Loucy (cell line): ENCODE measurements around the gene CNTN5.

Source experiments
- H2AFZ ChIP-seq: fragments of 200-600 bp; sonication (generic); 2 replicates; pipeline ENCODE4 v1.6.0; 2016; ENCODE audit warnings: antibody characterized with exemption, mild to moderate bottlenecking, low read length, moderate library complexity
- H3F3A ChIP-seq: fragments of 200-600 bp; 2 replicates; pipeline ENCODE4 v1.6.0; 2016; ENCODE audit warnings: antibody characterized with exemption, low read depth, mild to moderate bottlenecking
- H3K27me3 ChIP-seq: fragments of 200-600 bp; sonication (generic); 2 replicates; pipeline ENCODE4 v1.6.1; 2014; ENCODE audit warnings: low read length, mild to moderate bottlenecking; ENCODE audit not compliant: insufficient read depth, poor library complexity, severe bottlenecking
- H3K36me3 ChIP-seq: fragments of 200-600 bp; sonication (generic); 2 replicates; pipeline ENCODE4 v1.6.1; 2016; ENCODE audit warnings: low read length; ENCODE audit not compliant: insufficient read depth
- H3K4me1 ChIP-seq: fragments of 200-600 bp; sonication (generic); 2 replicates; pipeline ENCODE4 v1.5.1; 2014; ENCODE audit warnings: low read length, mild to moderate bottlenecking; ENCODE audit not compliant: insufficient read depth, poor library complexity, severe bottlenecking
- H3K4me2 ChIP-seq: fragments of 200-600 bp; sonication (generic); 2 replicates; pipeline ENCODE4 v1.6.0; 2014; ENCODE audit warnings: antibody characterized with exemption, low read length, low read depth, mild to moderate bottlenecking; ENCODE audit not compliant: poor library complexity, severe bottlenecking
- H3K4me3 ChIP-seq: fragments of 200-600 bp; sonication (generic); 2 replicates; pipeline ENCODE4 v1.5.1; 2014; ENCODE audit warnings: low read length, mild to moderate bottlenecking, mixed read lengths; ENCODE audit not compliant: poor library complexity, severe bottlenecking
- H3K79me2 ChIP-seq: fragments of 200-600 bp; sonication (generic); 2 replicates; pipeline ENCODE4 v1.6.1; 2014; ENCODE audit warnings: low read length; ENCODE audit not compliant: insufficient read depth
- H3K9ac ChIP-seq: fragments of 200-600 bp; sonication (generic); 2 replicates; pipeline ENCODE4 v1.6.0; 2014; ENCODE audit warnings: mild to moderate bottlenecking, low read depth, low read length, moderate library complexity; ENCODE audit not compliant: poor library complexity, severe bottlenecking
- H3K9me2 ChIP-seq: fragments of 200-600 bp; sonication (generic); replicated peaks from 2 replicates; pipeline ENCODE4 v1.6.1; 2016; ENCODE audit warnings: low read depth, low read length, mixed read lengths
- H3K9me3 ChIP-seq: fragments of 200-600 bp; sonication (generic); 2 replicates; pipeline ENCODE4 v1.6.1; 2014; ENCODE audit warnings: mild to moderate bottlenecking, antibody characterized with exemption, low read length, low read depth; ENCODE audit not compliant: insufficient read depth
- H4K20me1 ChIP-seq: fragments of 200-600 bp; sonication (generic); 2 replicates; pipeline ENCODE4 v1.6.0; 2014; ENCODE audit warnings: antibody characterized with exemption, low read length, mild to moderate bottlenecking; ENCODE audit not compliant: insufficient read depth, poor library complexity, severe bottlenecking
- EZH2phosphoT487 ChIP-seq: fragments of 200-600 bp; IDR thresholded peaks from 2 replicates; pipeline ENCODE4 v1.6.1; 2018; ENCODE audit warnings: antibody characterized with exemption, mild to moderate bottlenecking, moderate library complexity, borderline replicate concordance
- TF ChIP-seq, protein P1 (sequence below): fragments of 200-600 bp; sonication (generic); conservative IDR thresholded peaks from 2 replicates; pipeline ENCODE4 v1.5.1; 2014; ENCODE audit warnings: mild to moderate bottlenecking, antibody characterized with exemption, low read length

Gene CNTN5

DNA sequence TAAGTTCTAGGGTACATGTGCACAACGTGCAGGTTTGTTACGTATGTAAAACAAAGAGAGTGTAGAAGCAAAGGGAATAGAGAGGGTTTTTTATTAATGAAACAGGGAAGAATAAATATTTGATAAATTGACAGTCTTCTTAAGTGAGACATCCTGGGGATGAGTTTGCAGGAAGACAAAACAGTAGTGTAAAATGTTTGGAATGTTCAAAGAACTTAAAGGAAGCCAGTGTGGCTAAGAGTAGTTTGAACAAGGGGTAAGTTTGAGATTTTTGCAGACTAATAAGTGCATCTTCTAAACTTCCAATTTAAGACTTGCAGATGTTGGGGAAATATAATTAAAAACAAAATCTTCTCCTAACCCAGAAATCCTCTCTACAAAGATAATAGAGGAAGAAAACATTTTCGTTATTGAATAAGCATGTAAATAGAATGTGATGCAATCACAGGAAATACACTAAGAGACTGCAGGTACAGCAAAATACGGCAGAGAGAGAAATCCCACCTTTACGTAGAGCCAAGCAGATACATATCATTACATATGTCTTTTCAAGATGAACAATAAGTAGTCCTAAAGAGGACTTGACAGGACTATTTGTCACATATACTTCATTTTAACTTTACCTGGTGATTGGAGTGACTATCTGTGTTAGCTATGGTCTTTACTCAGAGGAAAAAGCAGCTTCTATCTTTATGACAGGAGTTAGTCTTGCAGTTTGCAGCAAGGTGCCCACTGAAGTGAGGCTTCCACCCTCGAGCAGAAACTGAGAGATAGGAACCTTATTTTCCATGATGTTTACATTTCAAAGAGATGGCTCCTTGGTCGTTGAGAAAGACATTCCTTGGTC is 402.1 kb downstream of the CNTN5 start:
- Histone ChIP-seq H3K79me2 (no peaks in the 10 kb centered on the region), H3K9me2 (no peaks in the 10 kb centered on the region), H4K20me1 (no peaks in the 10 kb centered on the region), H3K36me3 (no peaks in the 10 kb centered on the region), H3K27me3 (no peaks in the 10 kb centered on the region), H3K4me1 (no peaks in the 10 kb centered on the region), H3K4me2 (no peak overlapping the region), H3K9me3 (no peaks in the 10 kb centered on the region), H3F3A (no peaks in the 10 kb centered on the region), H3K9ac (no peak overlapping the region), H3K4me3 (no peak overlapping the region), H2AFZ (no peak overlapping the region)
- TF ChIP-seq, protein P1, sequence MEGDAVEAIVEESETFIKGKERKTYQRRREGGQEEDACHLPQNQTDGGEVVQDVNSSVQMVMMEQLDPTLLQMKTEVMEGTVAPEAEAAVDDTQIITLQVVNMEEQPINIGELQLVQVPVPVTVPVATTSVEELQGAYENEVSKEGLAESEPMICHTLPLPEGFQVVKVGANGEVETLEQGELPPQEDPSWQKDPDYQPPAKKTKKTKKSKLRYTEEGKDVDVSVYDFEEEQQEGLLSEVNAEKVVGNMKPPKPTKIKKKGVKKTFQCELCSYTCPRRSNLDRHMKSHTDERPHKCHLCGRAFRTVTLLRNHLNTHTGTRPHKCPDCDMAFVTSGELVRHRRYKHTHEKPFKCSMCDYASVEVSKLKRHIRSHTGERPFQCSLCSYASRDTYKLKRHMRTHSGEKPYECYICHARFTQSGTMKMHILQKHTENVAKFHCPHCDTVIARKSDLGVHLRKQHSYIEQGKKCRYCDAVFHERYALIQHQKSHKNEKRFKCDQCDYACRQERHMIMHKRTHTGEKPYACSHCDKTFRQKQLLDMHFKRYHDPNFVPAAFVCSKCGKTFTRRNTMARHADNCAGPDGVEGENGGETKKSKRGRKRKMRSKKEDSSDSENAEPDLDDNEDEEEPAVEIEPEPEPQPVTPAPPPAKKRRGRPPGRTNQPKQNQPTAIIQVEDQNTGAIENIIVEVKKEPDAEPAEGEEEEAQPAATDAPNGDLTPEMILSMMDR: no peak
- TF ChIP-seq EZH2phosphoT487: no peak

DNA sequence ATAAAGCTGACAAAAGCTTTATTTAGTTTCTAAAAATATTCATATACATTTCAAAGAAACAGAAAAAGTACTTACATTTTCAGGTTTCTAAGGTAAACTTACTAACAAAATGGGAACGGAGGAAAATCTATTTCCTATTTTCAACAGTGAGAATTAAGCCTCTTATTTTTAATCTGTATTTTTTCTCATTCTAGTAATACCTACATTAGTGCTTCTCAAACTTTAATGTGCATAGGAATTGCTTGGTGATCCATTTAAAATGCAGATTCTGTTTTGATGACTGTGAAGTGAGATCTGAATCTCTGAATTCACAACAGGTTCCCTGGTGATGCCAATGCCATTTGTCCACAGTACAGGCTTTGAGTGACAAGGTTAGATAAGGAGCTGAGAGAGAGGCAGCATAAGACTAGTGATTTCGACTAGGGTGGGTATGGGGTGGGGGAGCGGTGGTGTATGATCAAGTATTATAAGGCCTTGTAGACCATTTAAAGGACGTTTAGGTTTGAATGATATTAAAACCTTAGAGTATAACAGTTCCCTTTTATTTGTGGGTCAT is 402.8 kb downstream of the CNTN5 start:
- no peak for TF ChIP-seq EZH2phosphoT487
- TF ChIP-seq, protein P1: no peak
- Histone ChIP-seq H3K4me1 (no peaks in the 10 kb centered on the region), H4K20me1 (no peaks in the 10 kb centered on the region), H3K9me3 (no peaks in the 10 kb centered on the region), H3K27me3 (no peaks in the 10 kb centered on the region), H3K36me3 (no peaks in the 10 kb centered on the region), H3K9me2 (no peaks in the 10 kb centered on the region), H2AFZ (no peak overlapping the region), H3F3A (no peaks in the 10 kb centered on the region), H3K9ac (no peak overlapping the region), H3K4me3 (no peak overlapping the region), H3K4me2 (no peak overlapping the region), H3K79me2 (no peaks in the 10 kb centered on the region)

DNA sequence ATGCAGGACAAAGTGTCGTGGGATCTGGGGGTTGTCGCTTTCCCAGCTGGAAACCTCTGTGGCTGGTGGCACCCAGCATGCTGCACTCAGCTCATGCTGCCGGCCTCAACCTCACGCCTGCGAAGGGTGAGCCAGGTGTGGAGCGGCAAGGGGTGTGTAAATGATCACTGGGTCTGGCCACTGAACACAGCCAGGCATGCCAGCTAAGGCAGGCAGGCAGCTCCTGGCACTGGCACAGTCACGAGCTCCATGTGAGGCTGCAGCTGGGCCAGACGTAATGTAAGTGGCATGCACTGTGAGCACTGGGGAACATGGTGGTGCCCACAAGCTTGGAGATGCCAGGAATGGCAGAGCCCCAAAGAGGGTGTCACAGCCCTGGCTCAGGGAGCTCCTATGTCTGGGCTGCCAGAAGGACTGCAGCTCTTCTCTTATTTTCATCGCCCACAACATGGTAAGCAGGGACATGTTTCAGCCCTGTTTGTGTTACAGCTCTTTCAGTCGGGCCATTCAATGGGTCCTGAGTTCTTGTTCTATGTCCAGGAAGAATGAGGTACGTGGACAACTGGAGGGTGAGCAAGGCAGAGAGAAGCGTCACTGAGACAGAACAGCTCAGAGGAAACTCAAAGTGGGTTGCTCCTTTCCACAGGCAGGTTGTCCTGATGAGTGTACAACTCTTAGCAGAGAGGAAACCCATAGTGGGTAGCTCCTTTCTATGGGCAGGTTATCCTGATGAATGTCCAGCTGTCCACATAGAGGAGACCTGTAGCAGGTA is 403.8 kb downstream of the CNTN5 start:
- no peaks in the 10 kb centered on the region for H3K79me2 ChIP-seq
- no peaks in the 10 kb centered on the region for H4K20me1 ChIP-seq
- no peaks in the 10 kb centered on the region for H3K9me3 ChIP-seq
- no peaks in the 10 kb centered on the region for H3K36me3 ChIP-seq
- H3K4me2 ChIP-seq: no peak overlapping the region
- H3K27me3 ChIP-seq: no peaks in the 10 kb centered on the region
- no peaks in the 10 kb centered on the region for H3F3A ChIP-seq
- H2AFZ ChIP-seq: no peak overlapping the region
- TF ChIP-seq EZH2phosphoT487: no peak
- TF ChIP-seq, protein P1: no peak
- no peak overlapping the region for H3K9ac ChIP-seq
- no peak overlapping the region for H3K4me3 ChIP-seq
- no peaks in the 10 kb centered on the region for H3K4me1 ChIP-seq
- no peaks in the 10 kb centered on the region for H3K9me2 ChIP-seq
